DOHH2 (cell line): ENCODE measurements around the gene DSC3.

Experiments used
- EZH2phosphoT487 ChIP-seq: fragments of 200-600 bp; sonication (generic); IDR thresholded peaks from 2 replicates; pipeline ENCODE4 v1.6.1; 2017; ENCODE audit warnings: borderline replicate concordance, mild to moderate bottlenecking, antibody characterized with exemption, low read length, moderate library complexity, mixed read lengths
- TF ChIP-seq, protein P1 (sequence below): fragments of 200-600 bp; sonication (generic); IDR thresholded peaks from one replicate; pipeline ENCODE4 v1.5.1; 2014; ENCODE audit warnings: antibody characterized with exemption, mild to moderate bottlenecking, low read depth, low read length; ENCODE audit not compliant: poor library complexity, severe bottlenecking

DNA sequence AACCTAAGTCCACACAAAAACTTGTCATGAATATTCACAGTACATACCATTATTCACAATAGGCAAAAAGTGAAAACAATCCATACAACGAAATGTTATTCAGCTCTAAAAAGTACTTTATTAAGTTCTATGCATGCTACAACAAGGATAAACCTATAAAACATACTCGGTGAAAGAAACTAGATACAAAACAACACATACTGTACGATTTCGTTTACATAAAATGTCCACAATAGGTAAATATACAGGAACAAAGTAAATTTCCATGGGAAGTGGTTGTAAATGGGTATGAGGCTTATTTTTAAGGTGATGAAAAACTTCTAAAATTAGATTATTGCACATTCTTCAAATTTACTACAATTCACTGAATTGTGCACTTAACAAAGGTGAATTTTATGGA, 8.0 kb downstream of the DSC3 start:
- TF ChIP-seq, protein P1, sequence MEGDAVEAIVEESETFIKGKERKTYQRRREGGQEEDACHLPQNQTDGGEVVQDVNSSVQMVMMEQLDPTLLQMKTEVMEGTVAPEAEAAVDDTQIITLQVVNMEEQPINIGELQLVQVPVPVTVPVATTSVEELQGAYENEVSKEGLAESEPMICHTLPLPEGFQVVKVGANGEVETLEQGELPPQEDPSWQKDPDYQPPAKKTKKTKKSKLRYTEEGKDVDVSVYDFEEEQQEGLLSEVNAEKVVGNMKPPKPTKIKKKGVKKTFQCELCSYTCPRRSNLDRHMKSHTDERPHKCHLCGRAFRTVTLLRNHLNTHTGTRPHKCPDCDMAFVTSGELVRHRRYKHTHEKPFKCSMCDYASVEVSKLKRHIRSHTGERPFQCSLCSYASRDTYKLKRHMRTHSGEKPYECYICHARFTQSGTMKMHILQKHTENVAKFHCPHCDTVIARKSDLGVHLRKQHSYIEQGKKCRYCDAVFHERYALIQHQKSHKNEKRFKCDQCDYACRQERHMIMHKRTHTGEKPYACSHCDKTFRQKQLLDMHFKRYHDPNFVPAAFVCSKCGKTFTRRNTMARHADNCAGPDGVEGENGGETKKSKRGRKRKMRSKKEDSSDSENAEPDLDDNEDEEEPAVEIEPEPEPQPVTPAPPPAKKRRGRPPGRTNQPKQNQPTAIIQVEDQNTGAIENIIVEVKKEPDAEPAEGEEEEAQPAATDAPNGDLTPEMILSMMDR = no peak
- no peak for TF ChIP-seq EZH2phosphoT487
